Activated CD8-positive, alpha-beta T cell treated with anti-CD3 and anti-CD28 coated beads for 36 hours (primary cell): ENCODE results near the gene ZNF358. TPM values are rescaled to one million over a fixed set of nuclear protein-coding genes. Genes with fewer than 3 reads are reported as not detected.

Experiments used
- ATAC-seq: fragments of 200-7000 bp; cut with Tn5 transposase; one replicate; pipeline ENCODE4 v1.10.0; 2021; ENCODE audit warnings: mild to moderate bottlenecking, moderate library complexity
- CTCF ChIA-PET: fragments of 350-600 bp; sonication (Branson Sonifier 250); formaldehyde crosslinking; loops from one replicate; lab custom pipeline; 2021; ENCODE audit warnings: antibody characterized with exemption; lab: Charles Lee
- POLR2A ChIA-PET: fragments of 350-600 bp; sonication (Branson Sonifier 250); formaldehyde crosslinking; loops from one replicate; lab custom pipeline; 2021; ENCODE audit warnings: antibody characterized with exemption; lab: Charles Lee
- DNase-seq: peaks from one replicate; pipeline ENCODE4 v3.0.0-alpha.2; 2020
- H3K27ac Mint-ChIP-seq: one replicate; pipeline ENCODE4 v1.8.0; 2021; ENCODE audit warnings: mild to moderate bottlenecking, mixed read lengths
- H3K27me3 Mint-ChIP-seq: one replicate; pipeline ENCODE4 v1.8.0; 2021; ENCODE audit warnings: mixed read lengths
- H3K36me3 Mint-ChIP-seq: one replicate; pipeline ENCODE4 v1.8.0; 2021; ENCODE audit warnings: low read depth, mixed read lengths
- H3K4me1 Mint-ChIP-seq: one replicate; pipeline ENCODE4 v1.8.0; 2021; ENCODE audit warnings: low read depth, mixed read lengths
- H3K4me3 Mint-ChIP-seq: one replicate; pipeline ENCODE4 v1.8.0; 2021; ENCODE audit warnings: mild to moderate bottlenecking, moderate library complexity, mixed read lengths
- H3K9me3 Mint-ChIP-seq: one replicate; pipeline ENCODE4 v1.8.0; 2021; ENCODE audit warnings: mixed read lengths
- intact Hi-C: fragments of 100-400 bp; cut with micrococcal nuclease; formaldehyde crosslinking; loops from one replicate; pipeline ENCODE4 v1.10.0; 2022
- total RNA-seq, 2 experiments: library from RNA; stranded (reverse); gene quantifications; one replicate each; pipeline ENCODE4 v1.2.3, GENCODE V29; 2021
- TF ChIP-seq, protein P1 (sequence below): fragments of 200-600 bp; IDR thresholded peaks from one replicate; pipeline ENCODE4 v1.8.0; 2022; ENCODE audit warnings: antibody characterized with exemption, mild to moderate bottlenecking

Gene ZNF358
- total RNA-seq, 2 experiments from 2014 or later, result 4.8 to 6.5 TPM

DNA sequence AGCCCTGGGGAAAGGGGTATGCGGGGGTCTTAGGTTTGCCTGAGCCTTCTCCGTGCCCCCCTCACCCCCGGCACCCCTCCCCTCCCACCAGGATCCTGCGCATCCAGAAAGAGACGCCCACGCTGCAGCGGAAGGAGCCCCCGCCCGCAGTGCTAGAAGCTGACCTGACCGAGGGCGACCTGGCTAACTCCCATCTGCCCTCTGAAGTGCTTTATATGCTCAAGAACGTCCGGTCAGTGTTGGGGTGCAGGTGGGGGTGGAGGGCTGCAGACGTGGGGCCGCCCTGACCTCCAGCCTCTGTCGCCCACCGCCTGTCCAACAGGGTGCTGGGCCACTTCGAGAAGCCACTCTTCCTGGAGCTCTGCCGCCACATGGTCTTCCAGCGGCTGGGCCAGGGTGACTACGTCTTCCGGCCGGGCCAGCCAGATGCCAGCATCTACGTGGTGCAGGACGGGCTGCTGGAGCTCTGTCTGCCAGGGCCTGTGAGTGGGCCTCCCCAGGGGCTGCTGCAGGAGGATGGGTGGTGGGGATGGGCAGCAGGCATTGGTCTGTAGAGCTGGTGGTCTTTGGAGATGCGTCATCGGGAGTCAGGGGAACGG is 24.0 kb downstream of the ZNF358 start:
- H3K9me3 Mint-ChIP-seq, result no peaks in the 10 kb centered on the region
- intact Hi-C loops, result no loop called here
- TF ChIP-seq, protein P1, sequence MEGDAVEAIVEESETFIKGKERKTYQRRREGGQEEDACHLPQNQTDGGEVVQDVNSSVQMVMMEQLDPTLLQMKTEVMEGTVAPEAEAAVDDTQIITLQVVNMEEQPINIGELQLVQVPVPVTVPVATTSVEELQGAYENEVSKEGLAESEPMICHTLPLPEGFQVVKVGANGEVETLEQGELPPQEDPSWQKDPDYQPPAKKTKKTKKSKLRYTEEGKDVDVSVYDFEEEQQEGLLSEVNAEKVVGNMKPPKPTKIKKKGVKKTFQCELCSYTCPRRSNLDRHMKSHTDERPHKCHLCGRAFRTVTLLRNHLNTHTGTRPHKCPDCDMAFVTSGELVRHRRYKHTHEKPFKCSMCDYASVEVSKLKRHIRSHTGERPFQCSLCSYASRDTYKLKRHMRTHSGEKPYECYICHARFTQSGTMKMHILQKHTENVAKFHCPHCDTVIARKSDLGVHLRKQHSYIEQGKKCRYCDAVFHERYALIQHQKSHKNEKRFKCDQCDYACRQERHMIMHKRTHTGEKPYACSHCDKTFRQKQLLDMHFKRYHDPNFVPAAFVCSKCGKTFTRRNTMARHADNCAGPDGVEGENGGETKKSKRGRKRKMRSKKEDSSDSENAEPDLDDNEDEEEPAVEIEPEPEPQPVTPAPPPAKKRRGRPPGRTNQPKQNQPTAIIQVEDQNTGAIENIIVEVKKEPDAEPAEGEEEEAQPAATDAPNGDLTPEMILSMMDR, result no peak
- no peaks in the 10 kb centered on the region for H3K27me3 Mint-ChIP-seq
- H3K36me3 Mint-ChIP-seq, result peaks cover 29% of the 10 kb centered on the region
- DNase-seq (no peak), ATAC-seq (no peak)
- no peak overlapping the region for H3K27ac Mint-ChIP-seq
- ChIA-PET CTCF (interaction anchor here (0.8 kb wide), 1 partner anchor 322 kb away, joined by 4 read pairs; no protein-coding TSS in a partner anchor), POLR2A (no interaction called here)
- peaks cover 22% of the 10 kb centered on the region for H3K4me1 Mint-ChIP-seq
- no peak overlapping the region for H3K4me3 Mint-ChIP-seq

DNA sequence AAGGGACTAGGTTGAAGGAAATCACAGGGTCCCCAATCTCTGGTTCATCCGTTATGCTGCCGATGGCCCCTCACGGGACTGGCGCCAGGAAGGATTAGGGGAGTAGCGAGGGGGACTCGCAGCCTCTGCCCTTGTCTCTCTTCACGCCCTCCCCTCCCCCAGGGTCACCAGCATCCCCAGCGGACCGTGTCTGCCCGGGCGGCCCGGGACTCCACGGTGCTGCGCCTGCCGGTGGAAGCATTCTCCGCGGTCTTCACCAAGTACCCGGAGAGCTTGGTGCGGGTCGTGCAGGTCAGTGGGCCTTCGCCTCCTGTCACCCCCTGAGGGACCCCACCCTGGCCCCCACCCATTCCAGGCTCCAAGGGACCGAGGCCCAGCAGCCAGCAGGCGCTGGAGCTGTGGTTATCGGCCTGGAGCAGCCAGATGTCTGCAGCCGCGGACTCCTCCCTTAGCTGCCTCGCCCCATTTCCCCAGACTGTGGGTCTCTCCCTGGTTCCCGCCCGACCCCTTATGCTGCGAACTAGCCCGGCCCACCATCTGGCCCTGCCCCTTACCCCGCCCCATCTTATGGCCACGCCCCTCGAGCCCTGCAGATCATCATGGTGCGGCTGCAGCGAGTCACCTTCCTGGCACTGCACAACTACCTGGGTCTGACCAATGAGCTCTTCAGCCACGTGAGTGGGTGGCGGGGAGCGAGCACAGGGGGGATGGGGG is 25.0 kb downstream of the ZNF358 start:
- intact Hi-C loops, result no loop called here
- CTCF ChIA-PET, result interaction anchor here (1.1 kb wide), 1 partner anchor 28 kb away, joined by 3 read pairs; no protein-coding TSS in a partner anchor
- no peaks in the 10 kb centered on the region for H3K9me3 Mint-ChIP-seq
- peak; percentile 74 for ATAC-seq
- TF ChIP-seq, protein P1, result no peak
- H3K27me3 Mint-ChIP-seq, result no peaks in the 10 kb centered on the region
- peaks cover 29% of the 10 kb centered on the region for H3K36me3 Mint-ChIP-seq
- POLR2A ChIA-PET, result no interaction called here
- H3K4me3 Mint-ChIP-seq, result no peak overlapping the region
- no peak overlapping the region for H3K27ac Mint-ChIP-seq
- peaks cover 30% of the 10 kb centered on the region for H3K4me1 Mint-ChIP-seq
- peak; percentile 72 for DNase-seq

DNA sequence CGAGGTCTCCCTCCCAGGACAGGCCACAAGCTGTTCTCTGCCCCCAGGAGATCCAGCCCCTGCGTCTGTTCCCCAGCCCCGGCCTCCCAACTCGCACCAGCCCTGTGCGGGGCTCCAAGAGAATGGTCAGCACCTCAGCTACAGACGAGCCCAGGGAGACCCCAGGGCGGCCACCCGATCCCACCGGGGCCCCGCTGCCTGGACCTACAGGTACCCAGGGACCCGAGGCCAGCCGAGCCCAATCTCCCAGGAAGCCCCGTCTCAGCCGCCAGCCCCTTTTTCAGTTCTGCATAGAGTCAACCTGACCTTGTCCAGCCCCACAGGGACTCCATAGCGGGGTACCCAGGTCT is 25.5 kb downstream of the ZNF358 start:
- Mint-ChIP-seq H3K9me3 (no peaks in the 10 kb centered on the region), H3K27ac (no peak overlapping the region), H3K4me3 (no peak overlapping the region), H3K27me3 (no peaks in the 10 kb centered on the region), H3K4me1 (peaks cover 30% of the 10 kb centered on the region), H3K36me3 (peaks cover 29% of the 10 kb centered on the region)
- TF ChIP-seq, protein P1, result no peak
- POLR2A ChIA-PET, result no interaction called here
- CTCF ChIA-PET, result interaction anchor here (1.1 kb wide), 1 partner anchor 27 kb away, joined by 3 read pairs; no protein-coding TSS in a partner anchor
- intact Hi-C loops, result no loop called here
- no peak for DNase-seq
- ATAC-seq, result no peak

DNA sequence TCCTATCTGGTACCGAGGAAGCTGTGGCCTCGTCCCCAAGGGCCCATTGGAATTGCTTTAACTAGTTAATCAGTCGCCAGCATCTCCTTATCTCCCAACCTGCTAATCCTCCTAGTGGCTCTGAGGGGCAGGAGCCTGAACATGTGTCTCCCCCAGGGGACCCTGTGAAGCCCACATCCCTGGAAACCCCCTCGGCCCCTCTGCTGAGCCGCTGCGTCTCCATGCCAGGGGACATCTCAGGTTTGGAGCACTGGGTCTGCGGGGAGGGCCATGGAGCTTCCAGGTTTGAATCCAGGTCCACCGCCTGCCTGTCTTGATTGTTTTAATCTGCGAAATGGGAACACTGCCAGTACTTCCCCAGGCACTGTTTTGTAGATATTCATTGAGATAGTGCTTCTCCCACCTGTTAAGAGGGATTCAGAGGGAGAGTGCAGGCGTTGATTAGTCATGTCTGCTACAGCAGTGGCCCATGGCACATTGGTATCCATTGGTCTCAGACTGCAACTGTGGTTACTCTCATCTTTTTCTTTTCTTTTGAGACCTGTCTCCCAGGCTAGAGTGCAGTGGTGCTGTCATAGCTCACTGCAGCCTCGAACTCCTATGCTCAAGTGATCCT is 26.0 kb downstream of the ZNF358 start:
- ATAC-seq (no peak), DNase-seq (no peak)
- Mint-ChIP-seq H3K9me3 (no peaks in the 10 kb centered on the region), H3K36me3 (peaks cover 26% of the 10 kb centered on the region), H3K27me3 (no peaks in the 10 kb centered on the region), H3K4me1 (peaks cover 28% of the 10 kb centered on the region), H3K27ac (no peak overlapping the region), H3K4me3 (no peak overlapping the region)
- CTCF ChIA-PET, result no interaction called here
- intact Hi-C loops, result no loop called here
- POLR2A ChIA-PET, result no interaction called here
- TF ChIP-seq, protein P1, result no peak
